ENCODE data around the gene PKP1.

DNA sequence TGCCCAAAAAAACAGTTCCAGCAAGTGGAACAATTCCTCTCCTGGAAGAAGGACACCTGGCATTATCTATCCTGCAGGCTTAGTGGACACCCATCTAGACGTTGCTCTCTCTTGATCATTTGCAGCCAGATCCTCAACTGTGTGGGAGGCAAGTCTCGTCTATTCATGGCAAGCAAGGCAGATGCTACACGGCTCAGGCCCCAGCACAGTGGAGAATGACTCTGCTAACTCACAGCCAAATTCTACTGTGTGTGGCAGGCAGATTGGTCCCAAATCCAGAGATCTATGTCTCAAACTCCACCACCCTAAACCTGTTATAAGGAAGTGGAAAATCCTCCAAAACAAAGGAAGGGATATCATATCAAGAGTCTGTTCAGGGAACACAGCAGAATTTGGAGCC lies 87.2 kb downstream of the PKP1 start:
- TF ChIP-seq, protein P1, sequence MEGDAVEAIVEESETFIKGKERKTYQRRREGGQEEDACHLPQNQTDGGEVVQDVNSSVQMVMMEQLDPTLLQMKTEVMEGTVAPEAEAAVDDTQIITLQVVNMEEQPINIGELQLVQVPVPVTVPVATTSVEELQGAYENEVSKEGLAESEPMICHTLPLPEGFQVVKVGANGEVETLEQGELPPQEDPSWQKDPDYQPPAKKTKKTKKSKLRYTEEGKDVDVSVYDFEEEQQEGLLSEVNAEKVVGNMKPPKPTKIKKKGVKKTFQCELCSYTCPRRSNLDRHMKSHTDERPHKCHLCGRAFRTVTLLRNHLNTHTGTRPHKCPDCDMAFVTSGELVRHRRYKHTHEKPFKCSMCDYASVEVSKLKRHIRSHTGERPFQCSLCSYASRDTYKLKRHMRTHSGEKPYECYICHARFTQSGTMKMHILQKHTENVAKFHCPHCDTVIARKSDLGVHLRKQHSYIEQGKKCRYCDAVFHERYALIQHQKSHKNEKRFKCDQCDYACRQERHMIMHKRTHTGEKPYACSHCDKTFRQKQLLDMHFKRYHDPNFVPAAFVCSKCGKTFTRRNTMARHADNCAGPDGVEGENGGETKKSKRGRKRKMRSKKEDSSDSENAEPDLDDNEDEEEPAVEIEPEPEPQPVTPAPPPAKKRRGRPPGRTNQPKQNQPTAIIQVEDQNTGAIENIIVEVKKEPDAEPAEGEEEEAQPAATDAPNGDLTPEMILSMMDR (IDR thresholded peaks at IDR 0.05) = no peak
- no peak for TF ChIP-seq ZFX (IDR thresholded peaks at IDR 0.05; ENCODE audit: borderline replicate concordance)

Measured in 22Rv1 (cell line).